Measurements from ENCODE around the gene ZNF17.
A peak's percentile ranks its signal among the peaks of the same experiment; 100 is the strongest.

The ZNF17 gene

GRCh38 chr19:57406516-57407123 lies 4.3 kb upstream of the ZNF17 start:
- peak; percentile 20 for DNase-seq
- in situ Hi-C loops (cut with HindIII; ENCODE audit: low pct_ligation_motif_present, low pct_unique_long_range_greater_than_20kb, low sequenced_read_pairs): no loop called here

GRCh38 chr19:57419439-57419838 lies 8.5 kb downstream of the ZNF17 start:
- in situ Hi-C loops (cut with HindIII; ENCODE audit: low pct_ligation_motif_present, low pct_unique_long_range_greater_than_20kb, low sequenced_read_pairs): no loop called here
- DNase-seq: no peak

GRCh38 chr19:57421037-57421436 lies 10.1 kb downstream of the ZNF17 start:
- DNase-seq: no peak
- in situ Hi-C loops (cut with HindIII; ENCODE audit: low pct_ligation_motif_present, low pct_unique_long_range_greater_than_20kb, low sequenced_read_pairs): no loop called here

- in situ Hi-C loops (cut with HindIII; ENCODE audit: low pct_ligation_motif_present, low pct_unique_long_range_greater_than_20kb, low sequenced_read_pairs): no loop called here
- no peak for DNase-seq
Observed at GRCh38 chr19:57434386-57435061, 23.6 kb downstream of the ZNF17 start.

- in situ Hi-C loops (cut with HindIII; ENCODE audit: low pct_ligation_motif_present, low pct_unique_long_range_greater_than_20kb, low sequenced_read_pairs): no loop called here
- peak; percentile 95 for DNase-seq
Observed at GRCh38 chr19:57435062-57435978, 24.4 kb downstream of the ZNF17 start, which contains the start of gene ZNF749. ZNF749 (plus strand) TSS chr19:57435325; CDS start chr19:57435579, 254 bp downstream.

- no peak for DNase-seq
- in situ Hi-C loops (cut with HindIII; ENCODE audit: low pct_ligation_motif_present, low pct_unique_long_range_greater_than_20kb, low sequenced_read_pairs): no loop called here
Observed at GRCh38 chr19:57436417-57436816, 25.5 kb downstream of the ZNF17 start.

GRCh38 chr19:57437931-57438330 lies 27.0 kb downstream of the ZNF17 start:
- no peak for DNase-seq
- in situ Hi-C loops (cut with HindIII; ENCODE audit: low pct_ligation_motif_present, low pct_unique_long_range_greater_than_20kb, low sequenced_read_pairs): no loop called here

GRCh38 chr19:57438925-57439324 lies 28.0 kb downstream of the ZNF17 start:
- in situ Hi-C loops (cut with HindIII; ENCODE audit: low pct_ligation_motif_present, low pct_unique_long_range_greater_than_20kb, low sequenced_read_pairs): no loop called here
- no peak for DNase-seq

GRCh38 chr19:57441979-57442752 lies 31.2 kb downstream of the ZNF17 start:
- no peak for DNase-seq
- in situ Hi-C loops (cut with HindIII; ENCODE audit: low pct_ligation_motif_present, low pct_unique_long_range_greater_than_20kb, low sequenced_read_pairs): no loop called here

GRCh38 chr19:57443121-57443696 lies 32.2 kb downstream of the ZNF17 start:
- no peak for DNase-seq
- in situ Hi-C loops (cut with HindIII; ENCODE audit: low pct_ligation_motif_present, low pct_unique_long_range_greater_than_20kb, low sequenced_read_pairs): no loop called here

- DNase-seq: no peak
- in situ Hi-C loops (cut with HindIII; ENCODE audit: low pct_ligation_motif_present, low pct_unique_long_range_greater_than_20kb, low sequenced_read_pairs): no loop called here
Observed at GRCh38 chr19:57452307-57452706, 41.3 kb downstream of the ZNF17 start.

GRCh38 chr19:57465680-57466381 lies 54.9 kb downstream of the ZNF17 start:
- peak; percentile 49 for DNase-seq
- in situ Hi-C loops (cut with HindIII; ENCODE audit: low pct_ligation_motif_present, low pct_unique_long_range_greater_than_20kb, low sequenced_read_pairs): no loop called here

- DNase-seq: no peak
- in situ Hi-C loops (cut with HindIII; ENCODE audit: low pct_ligation_motif_present, low pct_unique_long_range_greater_than_20kb, low sequenced_read_pairs): no loop called here
Observed at GRCh38 chr19:57466489-57466888, 55.5 kb downstream of the ZNF17 start.
